GM12892 (cell line): ENCODE measurements around the gene PKN3. TPM values are rescaled to one million over a fixed set of nuclear protein-coding genes. Genes with fewer than 3 reads are reported as not detected.
A peak's percentile ranks its signal among the peaks of the same experiment; 100 is the strongest.
"Not testable (repeated sequence)": the region's sequence is repeated elsewhere in the genome, so short reads cannot be mapped to it uniquely, and the experiment has no call there.

Experiments
- DNase-seq: peaks from one replicate; pipeline ENCODE4 v3.0.0; 2011; ENCODE audit not compliant: insufficient read length
- FAIRE-seq: peaks from 2 replicates; lab custom pipeline; 2011; peaks lifted over from hg19 to GRCh38; lab: Jason Lieb, UNC
- POLR2A ChIP-seq: IDR thresholded peaks from 2 replicates; pipeline ENCODE4 v1.6.1; 2011; ENCODE audit warnings: low read depth, low read length, control low read depth
- POLR2AphosphoS5 ChIP-seq: IDR thresholded peaks from 2 replicates; pipeline ENCODE4 v1.6.1; 2011; ENCODE audit warnings: low read depth, low read length, control low read depth
- TAF1 ChIP-seq: IDR thresholded peaks from 2 replicates; pipeline ENCODE4 v1.6.1; 2011; ENCODE audit warnings: low read depth, mild to moderate bottlenecking, control low read depth, low read length, borderline replicate concordance
- polyA plus RNA-seq: library from polyadenylated mRNA; unstranded; fragments of >200 nt; gene quantifications from one replicate; pipeline ENCODE4 v1.2.1, GENCODE V29; 2012; ENCODE audit warnings: missing spikeins, inconsistent platforms; ENCODE audit not compliant: missing spikeins

Gene PKN3
- polyA plus RNA-seq: 4.9 TPM

DNA sequence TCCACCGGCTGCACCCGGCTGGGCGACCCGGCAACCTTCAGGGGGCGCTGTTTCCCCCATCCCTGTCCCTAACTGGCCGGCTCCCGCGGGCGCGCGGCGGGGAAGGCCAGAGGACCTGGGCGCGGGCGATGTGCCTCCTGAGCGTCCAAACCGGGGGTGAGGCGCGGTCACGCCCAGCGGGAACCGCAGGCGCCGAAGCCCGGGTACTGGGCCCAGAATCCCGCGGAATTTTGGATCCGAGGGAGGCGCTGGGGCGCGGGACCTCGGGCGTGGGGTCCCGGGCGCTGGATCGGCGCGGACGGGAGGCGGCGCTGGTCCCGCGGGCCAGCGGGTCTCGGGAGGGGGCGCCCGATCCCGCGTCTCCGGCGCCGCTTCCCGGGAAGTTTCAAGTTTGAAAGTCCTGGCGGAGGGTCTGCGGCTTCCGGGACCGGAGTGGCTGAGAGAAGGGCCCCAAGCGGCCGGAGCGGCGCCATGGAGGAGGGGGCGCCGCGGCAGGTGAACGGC lies at the start of gene PKN3:
TSS of gene PKN3 (plus strand) at position 59 of the 504 bp plus-strand sequence. CDS start at position 472, 413 bp downstream.
- DNase-seq: peak; percentile 99
- FAIRE-seq: no peak
- TF ChIP-seq POLR2A (peak; percentile 44; the same call in 1 of the 2 replicates), POLR2AphosphoS5 (no peak), TAF1 (no peak)

GRCh38 chr9:128653908-128654307 lies 48.4 kb upstream of the PKN3 start:
- no peak for TF ChIP-seq POLR2AphosphoS5
- no peak for TF ChIP-seq POLR2A
- no peak for TF ChIP-seq TAF1
- FAIRE-seq (no peak), DNase-seq (no peak)

- DNase-seq (no peak), FAIRE-seq (no peak)
- TF ChIP-seq TAF1 (no peak), POLR2AphosphoS5 (no peak), POLR2A (no peak)
These were observed 47.8 kb upstream of the PKN3 start for GRCh38 chr9:128654481-128654880.

GRCh38 chr9:128656416-128657343 lies 45.6 kb upstream of the PKN3 start, which contains the start of gene DYNC2I2:
Gene DYNC2I2, minus strand, starts transcription at chr9:128656847. Its CDS starts 121 bp downstream, at chr9:128656726.
- FAIRE-seq: peak; percentile 89
- peak; percentile 80 for DNase-seq
- TF ChIP-seq POLR2AphosphoS5 (peak; percentile 62; the same call in 1 of the 2 replicates), TAF1 (peak; percentile 98), POLR2A (peak; percentile 84)

DNA sequence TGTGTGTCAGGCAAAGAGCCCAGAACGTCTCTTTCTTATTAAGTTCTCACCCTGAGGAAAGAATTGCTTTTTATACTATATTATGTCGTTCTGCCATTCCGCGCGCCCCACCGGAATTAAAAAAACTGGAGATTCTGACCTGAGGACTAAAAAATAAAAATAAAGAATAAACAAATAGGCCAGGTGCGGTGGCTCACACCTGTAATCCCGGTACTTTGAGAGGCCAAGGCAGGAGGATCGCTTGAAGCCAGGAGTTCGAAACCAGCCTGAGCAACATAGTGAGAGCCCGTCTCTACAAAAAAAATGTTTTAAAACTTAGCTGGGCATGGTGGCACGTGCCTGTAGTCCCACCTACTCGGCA lies 45.0 kb upstream of the PKN3 start:
- TF ChIP-seq POLR2A (no peak), POLR2AphosphoS5 (no peak), TAF1 (no peak)
- FAIRE-seq: no peak
- DNase-seq: no peak

DNA sequence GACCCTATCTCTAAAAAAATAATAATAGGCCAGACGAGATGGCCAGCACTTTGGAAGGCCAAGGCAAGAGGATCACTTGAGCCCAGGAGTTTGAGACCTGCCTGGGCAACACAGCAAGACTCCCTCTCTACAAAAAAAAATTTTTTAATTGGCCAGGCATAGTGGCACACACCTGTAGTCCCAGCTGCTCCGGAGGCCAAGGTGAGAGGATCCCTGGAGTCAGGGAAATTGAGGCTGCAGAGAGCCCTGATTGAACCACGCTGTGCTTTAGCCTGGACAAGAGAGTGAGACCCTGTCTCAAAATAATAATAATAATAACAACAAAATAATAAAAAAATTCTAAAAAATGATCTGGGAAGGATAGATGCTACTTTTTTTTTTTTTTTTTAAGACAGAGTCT lies 44.5 kb upstream of the PKN3 start:
- no peak for TF ChIP-seq POLR2A
- TF ChIP-seq POLR2AphosphoS5: no peak
- TF ChIP-seq TAF1: no peak
- DNase-seq (no peak), FAIRE-seq (no peak)

- FAIRE-seq, DNase-seq: not testable (repeated sequence)
These were observed 35.8 kb upstream of the PKN3 start for GRCh38 chr9:128666481-128666941.

DNA sequence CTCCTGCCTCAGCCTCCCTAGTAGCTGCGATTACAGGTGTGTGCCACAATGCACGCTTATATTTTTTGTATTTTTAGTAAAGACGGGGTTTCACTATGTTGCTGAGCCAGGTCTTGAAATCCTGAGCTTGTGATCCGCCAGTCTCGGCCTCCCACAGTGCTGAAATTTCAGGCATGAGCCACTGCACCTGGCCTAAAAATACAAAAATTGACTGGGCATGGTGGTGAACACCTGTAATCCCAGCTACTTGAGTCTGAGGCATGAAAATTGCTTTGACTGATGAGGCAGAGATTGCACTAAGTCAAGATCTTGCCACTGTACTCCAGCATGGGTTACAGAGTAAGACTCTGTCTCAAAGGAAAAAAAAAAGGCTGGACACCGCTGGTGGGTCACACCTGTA lies 32.5 kb upstream of the PKN3 start:
- DNase-seq: no peak
- TF ChIP-seq POLR2AphosphoS5: no peak
- no peak for TF ChIP-seq TAF1
- no peak for TF ChIP-seq POLR2A
- FAIRE-seq: no peak

DNA sequence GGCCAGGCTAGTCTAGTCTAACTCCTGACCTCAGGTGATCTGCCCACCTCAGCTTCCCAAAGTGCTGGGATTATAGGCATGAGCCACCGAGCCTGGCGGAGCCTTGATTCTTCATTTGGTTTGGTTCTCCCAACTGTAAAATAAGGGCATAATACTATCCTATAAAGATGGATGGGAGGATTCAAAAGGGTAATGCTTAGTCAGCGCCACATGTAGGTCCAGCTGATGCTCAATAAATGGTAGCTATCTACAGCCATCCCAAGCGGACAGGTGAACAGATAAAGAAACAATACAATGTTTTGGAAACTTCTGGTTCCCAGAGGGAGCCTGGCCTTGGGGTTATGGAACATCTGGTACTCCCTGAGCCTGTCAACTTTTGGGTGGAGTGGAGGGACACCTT lies 26.9 kb upstream of the PKN3 start:
- FAIRE-seq: no peak
- TF ChIP-seq TAF1 (no peak), POLR2AphosphoS5 (no peak), POLR2A (no peak)
- no peak for DNase-seq

- DNase-seq: no peak
- no peak for FAIRE-seq
- TF ChIP-seq POLR2AphosphoS5 (no peak), POLR2A (no peak), TAF1 (no peak)
These were observed 24.5 kb upstream of the PKN3 start for GRCh38 chr9:128677794-128678193.

DNA sequence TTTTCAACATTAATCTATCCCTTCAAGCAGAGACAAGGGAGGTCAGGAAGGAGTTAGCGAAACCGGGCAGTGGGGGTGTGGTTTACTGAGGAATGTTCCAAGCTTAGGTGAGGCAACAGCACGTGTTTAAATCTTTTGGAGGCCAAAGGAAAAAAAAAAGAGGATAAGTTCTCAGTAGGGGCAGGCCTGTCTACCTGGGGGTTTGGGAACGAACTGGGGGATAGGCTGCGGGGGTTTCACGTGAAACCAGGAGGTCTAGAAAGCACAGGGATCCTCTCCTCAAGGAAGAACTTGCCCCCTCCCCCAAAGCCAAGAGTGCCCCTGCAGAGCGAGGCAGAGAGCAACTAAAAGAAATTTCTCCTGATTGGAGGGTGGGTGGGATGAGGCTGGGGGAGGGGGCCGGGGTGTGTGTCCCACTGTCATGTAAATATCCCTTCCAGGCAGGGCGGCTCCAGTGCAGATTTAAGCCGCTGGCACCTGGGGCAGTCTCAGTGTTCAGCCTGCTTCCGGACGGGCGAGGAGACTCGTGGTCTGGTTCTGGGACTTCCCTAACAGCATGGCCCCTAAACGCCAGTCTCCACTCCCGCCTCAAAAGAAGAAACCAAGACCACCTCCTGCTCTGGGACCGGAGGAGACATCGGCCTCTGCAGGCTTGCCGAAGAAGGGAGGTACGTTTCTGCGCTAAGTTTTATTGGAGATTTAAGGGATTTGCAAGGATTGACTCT lies 18.8 kb upstream of the PKN3 start:
- FAIRE-seq (peak; percentile 84), DNase-seq (no peak)
- TF ChIP-seq POLR2AphosphoS5: no peak; the same call in 1 of the 2 replicates
- TF ChIP-seq POLR2A: peak; percentile 61; the same call in 1 of the 2 replicates

DNA sequence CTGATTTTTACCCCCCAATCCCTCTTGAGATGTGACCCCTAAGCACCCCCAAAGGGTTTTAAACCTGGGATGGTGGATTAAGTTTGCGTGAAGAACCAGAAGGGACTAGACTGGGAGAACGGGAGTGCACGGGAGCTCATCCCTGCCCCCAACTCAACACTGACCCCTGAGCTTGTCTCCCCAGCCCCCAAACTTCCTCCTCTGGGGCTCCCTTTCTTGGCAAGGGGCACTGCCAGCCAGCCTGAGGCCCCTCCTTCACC lies 18.3 kb upstream of the PKN3 start:
- no peak for DNase-seq
- TF ChIP-seq POLR2AphosphoS5 (no peak), POLR2A (no peak), TAF1 (no peak)
- FAIRE-seq: no peak
